ENCODE results near the gene RAP1B. TPM values are rescaled to one million over a fixed set of nuclear protein-coding genes. Genes with fewer than 3 reads are reported as not detected.
A peak's percentile ranks its signal among the peaks of the same experiment; 100 is the strongest.

Gene RAP1B
- total RNA-seq, 1 experiment from 2014 or later, result 86.9 TPM

DNA sequence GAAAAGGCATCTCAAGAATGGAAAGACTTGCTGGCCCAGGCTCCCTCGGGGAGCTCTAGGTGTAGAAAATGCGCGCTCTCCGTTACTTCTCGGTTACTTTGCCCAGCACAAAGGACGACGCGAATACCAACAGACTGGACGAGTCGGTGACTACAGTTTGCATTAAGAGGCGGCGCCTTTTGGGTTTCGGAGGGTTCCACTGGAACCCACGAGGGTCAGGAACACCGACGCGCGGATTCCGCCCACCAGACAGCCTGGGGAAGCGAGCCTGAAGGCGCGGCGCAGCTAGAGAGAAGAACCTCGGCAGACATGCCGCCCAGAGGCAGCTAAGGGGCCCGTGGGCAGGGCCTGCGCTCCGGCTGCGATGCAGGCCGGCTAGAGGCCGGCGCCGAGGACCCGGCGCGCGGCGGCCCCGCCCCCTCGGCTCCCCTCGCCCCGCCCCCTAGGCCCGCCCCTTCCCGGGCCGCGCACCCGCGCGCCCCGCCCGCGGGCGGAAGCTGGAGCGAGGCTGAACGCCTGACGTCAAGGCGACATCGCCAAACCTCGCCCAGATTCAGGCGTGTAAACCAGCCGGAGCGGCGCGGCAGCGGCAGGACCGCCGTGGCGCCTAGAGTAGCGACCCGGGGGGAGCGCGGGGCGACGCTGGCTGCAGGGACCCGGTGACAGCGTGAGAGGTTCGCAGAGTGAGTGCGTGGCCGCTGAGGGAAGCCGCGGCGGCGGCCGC, at the start of gene RAP1B (continued):
- TF ChIP-seq ZNF532 (CRISPR knock-in tag; IDR thresholded peaks at IDR 0.05; ENCODE audit: borderline replicate concordance) (no peak), CDX4 (CRISPR knock-in tag; IDR thresholded peaks at IDR 0.05; ENCODE audit: borderline replicate concordance) (no peak), ETV6 (CRISPR knock-in tag; IDR thresholded peaks at IDR 0.05) (peak; percentile 60; the same call in 1 of the 2 replicates), TP53 (CRISPR knock-in tag; IDR thresholded peaks at IDR 0.05) (0 out of 2 replicates have a peak, but pooled peaks have one; percentile 61), ZBTB21 (CRISPR knock-in tag; IDR thresholded peaks at IDR 0.05; ENCODE audit: borderline replicate concordance) (0 out of 2 replicates have a peak, but pooled peaks have one; percentile 43), PRRX2 (CRISPR knock-in tag; IDR thresholded peaks at IDR 0.05) (peak; percentile 24; the same call in 1 of the 2 replicates), ELF4 (CRISPR knock-in tag; IDR thresholded peaks at IDR 0.05; ENCODE audit: low read depth) (no peak), NFYB (CRISPR knock-in tag; conservative IDR thresholded peaks at IDR 0.05; ENCODE audit: low read depth) (no peak), MYBL2 (CRISPR knock-in tag; IDR thresholded peaks at IDR 0.05) (peak; percentile 37; the same call in 1 of the 2 replicates), FOXP1 (CRISPR knock-in tag; IDR thresholded peaks at IDR 0.05; ENCODE audit: borderline replicate concordance) (peak; percentile 79), GTF2I (CRISPR knock-in tag; conservative IDR thresholded peaks at IDR 0.05) (no peak), CREM (CRISPR knock-in tag; IDR thresholded peaks at IDR 0.05) (0 out of 2 replicates have a peak, but pooled peaks have one; percentile 28), HMGXB4 (CRISPR knock-in tag; IDR thresholded peaks at IDR 0.05) (peak; percentile 61), FOXK1 (CRISPR knock-in tag; IDR thresholded peaks at IDR 0.05) (peak; percentile 67; the same call in 1 of the 2 replicates)
- TF ChIP-seq, protein P1, sequence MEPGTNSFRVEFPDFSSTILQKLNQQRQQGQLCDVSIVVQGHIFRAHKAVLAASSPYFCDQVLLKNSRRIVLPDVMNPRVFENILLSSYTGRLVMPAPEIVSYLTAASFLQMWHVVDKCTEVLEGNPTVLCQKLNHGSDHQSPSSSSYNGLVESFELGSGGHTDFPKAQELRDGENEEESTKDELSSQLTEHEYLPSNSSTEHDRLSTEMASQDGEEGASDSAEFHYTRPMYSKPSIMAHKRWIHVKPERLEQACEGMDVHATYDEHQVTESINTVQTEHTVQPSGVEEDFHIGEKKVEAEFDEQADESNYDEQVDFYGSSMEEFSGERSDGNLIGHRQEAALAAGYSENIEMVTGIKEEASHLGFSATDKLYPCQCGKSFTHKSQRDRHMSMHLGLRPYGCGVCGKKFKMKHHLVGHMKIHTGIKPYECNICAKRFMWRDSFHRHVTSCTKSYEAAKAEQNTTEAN (CRISPR knock-in tag; IDR thresholded peaks at IDR 0.05), result peak; percentile 55; the same call in 1 of the 2 replicates
- TF ChIP-seq, protein P2, sequence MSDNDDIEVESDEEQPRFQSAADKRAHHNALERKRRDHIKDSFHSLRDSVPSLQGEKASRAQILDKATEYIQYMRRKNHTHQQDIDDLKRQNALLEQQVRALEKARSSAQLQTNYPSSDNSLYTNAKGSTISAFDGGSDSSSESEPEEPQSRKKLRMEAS (CRISPR knock-in tag; IDR thresholded peaks at IDR 0.05), result peak; percentile 64; the same call in 1 of the 2 replicates

DNA sequence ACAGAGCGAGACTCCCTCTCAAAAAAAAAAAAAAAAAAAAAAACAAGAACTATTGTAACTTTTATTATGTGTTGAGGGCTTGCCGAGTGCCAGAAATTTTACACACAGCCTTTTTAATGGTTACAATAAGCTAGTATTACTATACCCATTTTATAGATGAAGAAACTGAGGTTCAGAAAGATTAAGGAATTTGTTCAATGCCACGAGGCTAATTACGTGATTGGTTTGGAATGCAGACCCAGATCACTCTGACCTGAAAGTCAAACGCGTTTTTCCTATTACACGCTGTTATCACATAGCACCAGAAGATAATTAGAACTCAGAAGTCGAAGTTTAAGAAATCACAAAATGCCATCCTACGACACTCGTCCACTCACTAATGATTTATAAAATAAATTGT, 48.9 kb upstream of the RAP1B start:
- TF ChIP-seq ARID4B (CRISPR knock-in tag; IDR thresholded peaks at IDR 0.05; ENCODE audit: borderline replicate concordance), result no peak
- no peak for TF ChIP-seq NR3C1 (CRISPR knock-in tag; conservative IDR thresholded peaks at IDR 0.05; ENCODE audit: low read depth)
- no peak for TF ChIP-seq ATF2 (CRISPR knock-in tag; IDR thresholded peaks at IDR 0.05; ENCODE audit: borderline replicate concordance, low read depth)
- TF ChIP-seq, protein P3, sequence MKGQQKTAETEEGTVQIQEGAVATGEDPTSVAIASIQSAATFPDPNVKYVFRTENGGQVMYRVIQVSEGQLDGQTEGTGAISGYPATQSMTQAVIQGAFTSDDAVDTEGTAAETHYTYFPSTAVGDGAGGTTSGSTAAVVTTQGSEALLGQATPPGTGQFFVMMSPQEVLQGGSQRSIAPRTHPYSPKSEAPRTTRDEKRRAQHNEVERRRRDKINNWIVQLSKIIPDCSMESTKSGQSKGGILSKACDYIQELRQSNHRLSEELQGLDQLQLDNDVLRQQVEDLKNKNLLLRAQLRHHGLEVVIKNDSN (CRISPR knock-in tag; IDR thresholded peaks at IDR 0.05), result no peak
- no peak for ATAC-seq
- Mint-ChIP-seq H3K4me1 (peaks cover 12% of the 10 kb centered on the region), H3K36me3 (no peaks in the 10 kb centered on the region), H3K27me3 (ENCODE audit: low read depth) (no peaks in the 10 kb centered on the region), H3K9me3 (no peaks in the 10 kb centered on the region), H3K27ac (no peak overlapping the region), H3K4me3 (no peak overlapping the region)
- POLR2A ChIA-PET, result interaction anchor here (0.6 to 1.6 kb wide), 3 partner anchors 48 to 878 kb away, joined by 3 to 5 read pairs (median 4); no protein-coding TSS in a partner anchor
- no peak for DNase-seq (ENCODE audit: low spot score)
- CTCF ChIA-PET, result no interaction called here
